ENCODE data around the gene OR1I1. TPM values are rescaled to one million over a fixed set of nuclear protein-coding genes. Genes with fewer than 3 reads are reported as not detected.

Gene OR1I1
- polyA plus RNA-seq, 2 of the 4 experiments (the other 2 are of a cell fraction): not detected

DNA sequence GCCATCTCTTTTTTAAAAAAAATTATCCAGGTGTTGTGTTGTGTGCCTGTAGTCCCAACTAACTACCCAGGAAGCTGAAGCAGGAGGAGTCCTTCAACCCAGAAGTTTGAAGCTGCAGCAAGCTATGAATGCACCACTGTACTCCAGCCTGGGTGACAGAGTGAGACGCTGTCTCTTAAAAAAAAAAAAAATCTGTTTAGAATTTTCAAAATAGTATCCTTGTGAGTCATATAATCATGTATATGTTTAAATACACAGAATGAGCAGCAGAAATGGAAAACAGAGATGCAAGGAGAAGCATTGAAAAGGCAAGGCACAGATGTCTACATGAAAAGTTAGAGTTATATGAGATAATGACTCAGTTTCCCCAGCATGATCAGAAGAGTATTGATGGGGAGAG lies 56.4 kb downstream of the OR1I1 start:
- WGBS (ENCODE audit: missing lambda C conversion rate): 0% methylated on average over 1 of the region's 1 CpG
- ATAC-seq: no peak
- Histone ChIP-seq H3K4me2 (no peak overlapping the region), H3K9me3 (peaks cover 6% of the 10 kb centered on the region; the same call in 1 of the 3 replicates), H3K4me3 (no peak overlapping the region), H3K4me1 (no peaks in the 10 kb centered on the region), H3K27ac (no peak overlapping the region)
- TF ChIP-seq FOSB (CRISPR knock-in tag; IDR thresholded peaks at IDR 0.05): no peak
- TF ChIP-seq, protein P1, sequence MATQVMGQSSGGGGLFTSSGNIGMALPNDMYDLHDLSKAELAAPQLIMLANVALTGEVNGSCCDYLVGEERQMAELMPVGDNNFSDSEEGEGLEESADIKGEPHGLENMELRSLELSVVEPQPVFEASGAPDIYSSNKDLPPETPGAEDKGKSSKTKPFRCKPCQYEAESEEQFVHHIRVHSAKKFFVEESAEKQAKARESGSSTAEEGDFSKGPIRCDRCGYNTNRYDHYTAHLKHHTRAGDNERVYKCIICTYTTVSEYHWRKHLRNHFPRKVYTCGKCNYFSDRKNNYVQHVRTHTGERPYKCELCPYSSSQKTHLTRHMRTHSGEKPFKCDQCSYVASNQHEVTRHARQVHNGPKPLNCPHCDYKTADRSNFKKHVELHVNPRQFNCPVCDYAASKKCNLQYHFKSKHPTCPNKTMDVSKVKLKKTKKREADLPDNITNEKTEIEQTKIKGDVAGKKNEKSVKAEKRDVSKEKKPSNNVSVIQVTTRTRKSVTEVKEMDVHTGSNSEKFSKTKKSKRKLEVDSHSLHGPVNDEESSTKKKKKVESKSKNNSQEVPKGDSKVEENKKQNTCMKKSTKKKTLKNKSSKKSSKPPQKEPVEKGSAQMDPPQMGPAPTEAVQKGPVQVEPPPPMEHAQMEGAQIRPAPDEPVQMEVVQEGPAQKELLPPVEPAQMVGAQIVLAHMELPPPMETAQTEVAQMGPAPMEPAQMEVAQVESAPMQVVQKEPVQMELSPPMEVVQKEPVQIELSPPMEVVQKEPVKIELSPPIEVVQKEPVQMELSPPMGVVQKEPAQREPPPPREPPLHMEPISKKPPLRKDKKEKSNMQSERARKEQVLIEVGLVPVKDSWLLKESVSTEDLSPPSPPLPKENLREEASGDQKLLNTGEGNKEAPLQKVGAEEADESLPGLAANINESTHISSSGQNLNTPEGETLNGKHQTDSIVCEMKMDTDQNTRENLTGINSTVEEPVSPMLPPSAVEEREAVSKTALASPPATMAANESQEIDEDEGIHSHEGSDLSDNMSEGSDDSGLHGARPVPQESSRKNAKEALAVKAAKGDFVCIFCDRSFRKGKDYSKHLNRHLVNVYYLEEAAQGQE (IDR thresholded peaks at IDR 0.05): no peak
- TF ChIP-seq, protein P2, sequence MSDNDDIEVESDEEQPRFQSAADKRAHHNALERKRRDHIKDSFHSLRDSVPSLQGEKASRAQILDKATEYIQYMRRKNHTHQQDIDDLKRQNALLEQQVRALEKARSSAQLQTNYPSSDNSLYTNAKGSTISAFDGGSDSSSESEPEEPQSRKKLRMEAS (IDR thresholded peaks at IDR 0.05): no peak
- TF ChIP-seq SMC3 (IDR thresholded peaks at IDR 0.05): no peak
- no peak for TF ChIP-seq CBX2 (IDR thresholded peaks at IDR 0.05; ENCODE audit: borderline replicate concordance, low read depth)
- no peak for TF ChIP-seq MYC (IDR thresholded peaks at IDR 0.05; ENCODE audit: borderline replicate concordance, low read length)
- TF ChIP-seq EHF (CRISPR knock-in tag; IDR thresholded peaks at IDR 0.05): no peak
- no peak for TF ChIP-seq PHF8 (IDR thresholded peaks at IDR 0.05; ENCODE audit: borderline replicate concordance, low read depth)
- TF ChIP-seq HOXB5 (CRISPR knock-in tag; IDR thresholded peaks at IDR 0.05): no peak
- TF ChIP-seq ZNF302 (CRISPR knock-in tag; IDR thresholded peaks at IDR 0.05): no peak
- CTCF ChIA-PET: interaction anchor here (1.2 to 1.3 kb wide), 2 partner anchors 15 to 46 kb away, joined by 3 read pairs; no protein-coding TSS in a partner anchor
- POLR2A ChIA-PET: no interaction called here
- no peak for FAIRE-seq
- no peak for DNase-seq (ENCODE audit: low read depth in 1 of 2, low spot score in 1 of 2)

DNA sequence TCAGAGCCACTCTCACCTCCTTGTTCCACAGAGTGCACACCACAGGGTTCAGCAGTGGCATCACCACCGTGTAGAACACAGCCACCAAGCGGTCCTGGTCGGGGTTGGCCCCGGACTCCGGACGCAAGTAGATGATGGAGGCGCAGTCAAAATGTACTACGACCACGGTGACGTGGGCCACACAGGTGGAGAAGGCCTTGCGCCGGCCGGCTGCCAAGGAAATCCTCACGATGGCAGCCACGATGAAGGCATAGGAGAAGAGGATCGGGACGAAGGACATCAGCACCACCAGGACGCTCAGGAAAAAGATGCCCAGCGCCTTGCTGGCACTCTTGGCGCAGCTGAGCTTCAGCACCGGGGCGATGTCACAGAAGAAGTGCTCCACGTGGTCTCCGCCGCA lies 59.1 kb downstream of the OR1I1 start:
- FAIRE-seq (no peak), ATAC-seq (no peak), DNase-seq (ENCODE audit: low read depth in 1 of 2, low spot score in 1 of 2) (no peak)
- peaks cover 6% of the 10 kb centered on the region; the same call in 1 of the 3 replicates for H3K9me3 ChIP-seq
- POLR2A ChIA-PET: no interaction called here
- TF ChIP-seq, protein P1 (IDR thresholded peaks at IDR 0.05): no peak
- TF ChIP-seq POLR2A (IDR thresholded peaks at IDR 0.05; ENCODE audit: low read length) (no peak), CEBPB (IDR thresholded peaks at IDR 0.05) (no peak), PHF8 (IDR thresholded peaks at IDR 0.05; ENCODE audit: borderline replicate concordance, low read depth) (no peak), MYC (IDR thresholded peaks at IDR 0.05; ENCODE audit: borderline replicate concordance, low read length) (no peak), NPAS2 (CRISPR knock-in tag; IDR thresholded peaks at IDR 0.05; ENCODE audit: borderline replicate concordance) (no peak), ZSCAN20 (CRISPR knock-in tag; IDR thresholded peaks at IDR 0.05) (no peak), EP300 (IDR thresholded peaks at IDR 0.05) (no peak), TP53 (CRISPR knock-in tag; IDR thresholded peaks at IDR 0.05) (no peak), FOXS1 (CRISPR knock-in tag; IDR thresholded peaks at IDR 0.05) (no peak), MAZ (IDR thresholded peaks at IDR 0.05; ENCODE audit: borderline replicate concordance, low read depth, low read length) (no peak)
- 59% methylated on average over 24 of the region's 25 CpGs for WGBS (ENCODE audit: missing lambda C conversion rate)
- H3K4me3 ChIP-seq: no peak overlapping the region
- no peak overlapping the region for H3K27ac ChIP-seq
- H3K4me2 ChIP-seq: no peak overlapping the region
- H3K4me1 ChIP-seq: no peaks in the 10 kb centered on the region
- CTCF ChIA-PET: no interaction called here

Measured in A549 (cell line).